NCI-H1105 treated with DMSO at 0.1 percent for 48 hours (cell line): Measurements from ENCODE around the gene CEP128.

Experiments used
- DNase-seq: peaks from one replicate; lab custom pipeline; 2025; lab: John Stamatoyannopoulos, UW

CEP128 gene

DNA sequence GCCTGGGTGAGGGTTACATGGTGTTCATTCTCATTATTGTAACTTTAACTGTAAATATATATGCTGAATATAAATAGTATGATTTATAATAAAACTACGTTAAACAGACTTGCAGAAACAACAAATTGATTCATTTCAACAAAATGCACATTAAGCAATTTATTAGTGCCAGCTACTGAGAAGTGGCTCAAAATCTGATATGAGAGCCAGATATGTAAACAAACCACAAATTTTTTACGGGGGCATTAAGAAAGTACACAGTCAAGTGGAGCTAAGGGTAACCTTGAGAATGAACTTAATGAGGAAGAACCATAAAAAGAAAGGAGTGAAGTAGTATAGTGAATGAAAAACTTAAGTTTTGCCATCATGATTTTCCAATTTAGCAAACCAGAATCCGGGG, 40.3 kb downstream of the CEP128 start:
- no peak for DNase-seq

DNA sequence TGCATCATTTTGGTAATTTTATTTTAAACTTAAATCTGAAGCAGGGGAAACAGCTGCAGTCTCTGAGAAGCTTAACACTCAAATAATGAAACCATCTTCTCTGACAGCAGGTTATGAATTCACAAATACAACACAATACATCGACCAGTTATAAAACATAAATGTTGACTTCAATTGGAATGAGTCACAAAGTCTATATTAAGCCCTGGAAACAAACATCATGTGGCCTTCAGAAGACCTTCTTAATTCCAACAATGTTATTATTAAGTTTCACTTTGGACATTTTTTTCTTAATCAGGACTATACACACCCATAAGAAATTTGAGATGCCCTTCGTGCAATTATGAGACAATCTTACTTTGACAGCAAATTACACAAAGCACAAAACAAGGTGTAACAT, 68.9 kb downstream of the CEP128 start:
- no peak for DNase-seq

DNA sequence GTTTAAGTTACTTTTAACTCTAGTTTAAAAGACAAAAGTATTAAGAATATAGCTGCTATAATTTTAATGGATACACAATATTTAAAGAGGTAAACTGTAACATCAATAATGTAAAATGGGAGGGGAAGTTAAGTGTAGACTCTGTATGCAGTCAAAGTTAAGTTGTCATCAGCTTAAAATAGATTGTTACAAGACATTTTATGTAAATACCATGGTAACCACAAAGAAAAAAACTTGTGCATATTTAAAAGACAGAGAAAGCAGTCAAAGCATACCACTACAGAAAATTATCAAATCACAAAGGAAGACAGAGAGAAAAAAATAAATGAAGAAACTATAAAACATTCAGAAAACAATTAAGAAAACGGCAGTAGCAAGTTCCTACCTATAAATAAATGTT, 73.3 kb downstream of the CEP128 start:
- no peak for DNase-seq

DNA sequence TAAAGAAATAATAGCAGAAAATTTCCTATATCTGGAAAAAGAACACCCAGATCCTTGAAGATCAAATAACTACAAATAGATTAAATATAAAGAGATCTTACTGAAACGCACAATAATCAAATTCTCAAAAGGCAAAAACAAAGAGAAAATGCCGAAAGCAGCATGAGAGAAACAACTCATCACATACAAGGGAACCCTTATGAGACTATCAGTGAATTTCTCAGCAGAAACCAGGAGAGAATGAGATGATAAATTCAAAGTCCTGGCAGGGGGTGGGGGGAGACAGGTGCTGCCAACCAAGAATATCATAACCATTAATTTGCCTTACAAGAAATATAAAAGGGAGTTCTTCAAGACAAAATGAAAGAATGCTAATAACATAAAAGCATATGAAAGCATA, 73.7 kb downstream of the CEP128 start:
- DNase-seq: no peak

DNA sequence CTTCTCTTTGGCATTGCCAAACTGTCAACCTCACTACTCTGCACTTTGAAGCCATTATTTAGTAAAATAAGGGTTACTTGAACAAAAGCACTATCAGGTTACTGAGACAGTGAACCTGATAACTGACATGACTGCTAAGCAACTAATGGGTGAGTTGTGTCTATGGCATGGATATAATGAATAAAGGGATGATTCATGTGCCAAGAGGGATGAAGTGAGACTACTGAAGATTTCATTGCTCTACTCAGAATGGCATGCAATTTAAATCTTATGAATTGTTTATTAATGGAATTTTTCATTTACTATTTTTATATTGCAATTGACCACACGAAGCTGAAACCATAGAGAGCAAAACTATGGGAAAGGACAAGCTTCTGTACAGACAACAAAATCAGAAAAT, 74.4 kb downstream of the CEP128 start:
- DNase-seq: no peak

DNA sequence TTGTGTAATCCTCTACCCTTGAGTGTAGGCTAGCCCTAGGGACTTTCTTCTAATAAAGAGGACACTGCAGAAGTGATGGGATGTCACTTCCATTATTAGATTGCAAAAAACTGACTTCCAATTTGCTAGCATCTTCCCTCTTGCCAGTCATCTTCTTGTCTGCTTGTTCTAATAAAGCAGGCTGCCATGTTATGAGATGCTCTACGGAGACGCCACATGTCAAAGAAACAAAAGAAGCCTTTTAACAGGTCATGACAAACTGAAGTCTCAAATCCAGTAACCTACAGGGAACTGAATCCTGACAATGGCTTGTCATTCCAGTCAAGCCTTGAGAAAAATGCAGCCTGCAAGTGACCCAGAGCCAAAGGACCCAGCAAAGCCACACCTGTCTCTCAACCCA, 76.0 kb downstream of the CEP128 start:
- no peak for DNase-seq

DNA sequence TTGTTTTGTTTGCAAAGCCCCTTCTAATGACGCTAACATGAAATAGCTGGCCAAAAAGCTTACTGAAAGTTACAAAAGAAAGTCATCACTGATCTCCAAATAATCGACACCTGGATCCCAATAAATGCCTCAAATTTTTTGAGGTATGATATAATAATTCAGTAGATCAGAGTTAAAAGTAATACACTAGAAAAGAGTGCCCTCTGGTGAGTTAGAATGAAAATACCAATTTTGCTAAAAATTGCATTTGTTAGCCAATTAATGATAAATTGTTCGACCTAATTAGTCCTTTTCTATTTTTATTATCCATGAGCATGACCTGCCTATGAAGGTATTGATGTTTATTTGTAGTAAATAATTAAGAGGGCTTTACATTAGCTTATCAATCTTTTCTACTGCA, 78.6 kb downstream of the CEP128 start:
- no peak for DNase-seq

DNA sequence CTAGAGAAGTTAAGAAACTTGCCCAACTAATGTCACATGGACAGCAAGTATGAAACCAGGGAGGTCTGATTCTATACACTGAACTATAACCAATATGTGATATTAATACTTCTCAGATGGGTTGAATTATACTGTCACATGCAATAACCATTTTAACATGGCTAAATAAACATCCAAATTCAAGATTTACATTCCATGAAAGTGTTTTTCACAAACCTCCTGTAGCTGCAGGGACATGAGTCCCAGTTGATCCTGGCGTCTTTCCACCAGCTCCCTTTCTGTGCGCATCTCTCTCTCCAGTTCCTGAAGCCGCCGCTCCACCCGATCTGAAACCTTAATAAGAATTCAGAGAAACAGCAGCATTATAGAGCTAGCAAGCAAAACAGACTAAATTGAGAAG, 79.0 kb downstream of the CEP128 start:
- no peak for DNase-seq

DNA sequence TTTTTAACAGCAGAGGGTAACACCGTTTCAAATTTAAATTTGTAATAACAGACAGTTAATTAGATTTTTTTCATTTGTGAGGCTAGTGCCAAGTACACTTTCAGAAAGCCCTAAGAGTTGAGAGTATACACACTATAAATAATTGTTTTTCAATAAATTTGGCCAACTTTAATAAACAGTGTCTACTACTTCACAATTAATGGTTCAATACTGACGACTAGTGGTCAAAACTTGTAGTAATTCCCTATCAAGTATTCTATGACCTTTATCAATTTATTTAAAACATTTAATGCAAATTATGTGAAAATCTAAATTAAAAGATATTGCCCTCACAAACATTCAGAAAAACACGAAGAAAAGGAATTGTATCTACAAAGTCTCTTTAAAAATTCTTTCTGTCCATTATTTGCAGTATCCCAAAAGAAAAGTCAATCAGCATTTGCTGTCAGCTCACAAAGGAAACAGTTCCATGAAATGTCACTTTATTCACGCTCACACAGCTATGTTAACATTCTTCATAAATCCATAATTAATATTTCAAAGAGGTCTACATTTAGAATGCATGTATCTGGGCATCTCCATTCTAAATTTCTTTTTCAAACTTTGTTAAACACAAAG, 91.2 kb downstream of the CEP128 start:
- peak; percentile 38 for DNase-seq

DNA sequence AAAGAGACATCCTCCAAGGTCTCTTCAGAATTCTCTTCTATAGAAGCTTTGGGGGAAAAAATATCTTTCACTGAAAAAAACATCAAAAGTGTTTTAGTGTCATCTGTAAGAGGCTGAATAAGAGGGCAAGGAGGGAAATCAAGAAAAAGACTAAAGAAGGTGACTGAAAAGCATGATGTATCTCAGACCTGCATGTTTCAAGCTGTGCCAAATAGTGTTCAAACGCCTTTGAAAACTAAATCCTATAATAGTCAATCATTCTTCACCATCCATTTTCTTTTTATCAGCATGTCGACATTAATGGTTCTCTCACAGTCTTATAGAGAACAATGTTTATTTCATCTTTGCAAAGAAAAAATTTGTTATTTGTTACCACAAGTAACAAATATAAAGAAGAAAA, 94.5 kb downstream of the CEP128 start:
- DNase-seq: no peak

DNA sequence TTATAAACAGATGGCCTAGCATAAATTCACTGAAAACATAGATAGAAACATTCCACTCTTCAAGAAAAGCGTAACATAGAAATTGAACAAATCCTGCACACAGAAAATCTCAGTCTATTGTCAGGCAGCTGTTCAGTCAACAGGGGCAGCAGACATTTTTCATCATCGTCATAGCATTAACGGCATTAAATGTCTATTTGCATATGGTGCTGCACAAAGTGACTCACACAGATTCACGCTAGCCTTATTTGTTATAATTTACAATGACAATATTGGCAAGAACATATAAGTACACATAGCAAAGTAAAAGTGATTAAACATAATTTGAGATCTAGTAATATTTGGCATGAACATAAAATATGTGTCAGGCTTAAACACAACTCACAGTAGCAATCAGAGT, 95.7 kb downstream of the CEP128 start:
- DNase-seq: no peak

DNA sequence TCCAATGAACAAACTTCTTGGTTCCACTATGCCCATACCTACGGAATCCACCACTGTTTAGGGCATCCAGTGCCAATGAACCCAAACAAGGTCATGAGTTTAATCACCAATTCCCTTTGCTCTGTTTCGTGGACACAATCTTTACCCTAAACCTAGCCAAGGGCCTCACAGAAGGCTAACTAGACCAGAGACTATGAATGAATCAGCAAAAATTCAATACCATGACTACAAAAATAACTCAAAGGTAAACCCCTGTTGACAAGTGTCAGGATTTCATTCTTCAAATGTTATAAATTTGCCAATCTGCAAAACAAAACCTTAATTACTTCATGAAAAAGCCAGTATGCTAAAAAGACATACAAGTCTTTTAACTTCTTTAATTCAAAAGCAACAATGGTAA, 96.7 kb downstream of the CEP128 start:
- no peak for DNase-seq

DNA sequence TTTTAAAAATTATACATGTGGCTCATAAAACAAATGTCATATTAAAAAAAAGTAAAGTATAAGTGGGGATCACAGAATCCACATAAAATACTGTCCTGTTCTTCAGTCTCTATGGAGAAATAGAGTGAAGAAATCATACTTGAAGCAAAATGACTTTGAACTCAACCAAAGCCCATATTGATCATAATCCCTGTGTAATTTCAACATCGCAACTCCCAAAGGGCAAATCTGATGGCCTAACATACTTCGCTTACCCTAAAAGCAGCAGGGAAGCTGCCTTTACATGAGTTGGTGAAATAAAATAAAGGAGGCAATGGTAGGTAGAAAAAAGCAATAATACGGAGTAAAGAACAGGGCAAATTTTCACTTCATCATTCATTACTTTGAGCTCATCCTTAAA, 101.8 kb downstream of the CEP128 start:
- no peak for DNase-seq

DNA sequence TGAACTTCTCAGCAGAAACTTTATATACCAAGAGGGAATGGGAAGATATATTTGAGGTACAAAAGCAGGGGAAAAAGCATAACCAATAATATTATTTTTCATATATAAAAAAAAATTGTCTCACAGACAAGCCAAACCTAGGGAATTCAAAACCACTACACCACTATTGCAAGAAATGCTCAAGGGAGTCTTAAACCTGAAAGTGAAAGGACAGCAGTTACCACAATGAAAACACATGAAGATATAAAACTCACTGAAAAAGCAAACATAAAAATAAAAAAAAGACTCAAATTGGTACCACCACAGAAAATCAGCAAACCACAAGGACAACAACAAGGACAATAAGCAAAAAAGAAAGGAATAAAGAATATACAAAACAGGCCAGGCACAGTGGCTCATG, 131.9 kb downstream of the CEP128 start:
- DNase-seq: no peak

DNA sequence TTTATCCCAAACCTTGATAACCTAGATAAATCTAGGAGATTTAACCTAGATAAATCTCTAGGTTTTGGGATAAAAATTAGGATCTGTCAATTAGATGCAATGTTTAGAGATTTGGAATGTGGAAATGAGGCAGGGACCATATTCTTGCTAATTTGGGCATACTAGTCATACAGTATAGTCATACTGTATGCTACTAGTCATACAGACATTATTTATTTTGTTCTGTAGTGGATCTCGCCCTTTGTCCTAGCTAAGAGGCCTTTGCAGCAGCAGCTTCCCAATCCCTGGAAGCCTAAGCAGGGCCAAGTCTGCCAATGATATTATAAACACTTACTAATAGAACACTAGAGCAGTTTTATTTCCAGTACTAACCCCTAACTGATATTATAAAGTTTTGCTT, 136.4 kb downstream of the CEP128 start:
- DNase-seq: no peak

DNA sequence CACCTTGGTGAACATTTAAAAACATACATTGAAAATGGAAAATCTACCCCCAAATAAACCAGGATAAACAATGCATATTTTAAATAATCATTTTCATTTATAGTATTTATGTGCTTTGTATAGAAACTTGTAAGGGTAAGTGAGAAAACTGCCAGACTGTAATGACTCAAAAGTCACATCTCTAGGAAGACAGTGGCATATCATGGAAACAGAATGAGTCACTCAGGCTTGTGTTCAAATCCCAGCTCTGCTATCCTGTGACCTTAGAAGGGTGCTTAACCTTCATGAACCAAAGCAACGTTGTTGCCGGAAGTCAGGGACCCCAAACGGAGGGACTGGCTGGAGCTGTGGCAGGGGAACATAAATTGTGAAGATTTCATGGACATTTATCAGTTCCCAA, 142.7 kb downstream of the CEP128 start:
- no peak for DNase-seq

DNA sequence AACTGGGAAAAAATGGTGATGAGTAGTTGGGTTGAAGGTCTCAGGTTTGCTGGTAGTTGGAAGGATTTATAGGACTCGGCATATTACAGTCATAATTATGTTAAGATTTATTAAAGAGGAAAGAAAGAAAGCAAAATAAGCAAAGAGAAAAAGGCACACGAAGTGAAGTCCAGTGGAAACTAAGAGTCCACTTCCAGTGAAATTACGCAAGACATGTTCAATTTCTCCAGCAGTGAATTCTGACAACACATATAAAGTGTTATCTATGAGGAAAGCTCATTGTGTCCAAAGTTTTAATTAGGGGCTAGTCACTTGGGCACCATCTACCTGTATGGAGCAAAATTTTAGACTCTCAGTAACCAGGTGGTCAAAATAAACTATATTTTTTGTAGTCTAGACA, 143.3 kb downstream of the CEP128 start:
- no peak for DNase-seq

DNA sequence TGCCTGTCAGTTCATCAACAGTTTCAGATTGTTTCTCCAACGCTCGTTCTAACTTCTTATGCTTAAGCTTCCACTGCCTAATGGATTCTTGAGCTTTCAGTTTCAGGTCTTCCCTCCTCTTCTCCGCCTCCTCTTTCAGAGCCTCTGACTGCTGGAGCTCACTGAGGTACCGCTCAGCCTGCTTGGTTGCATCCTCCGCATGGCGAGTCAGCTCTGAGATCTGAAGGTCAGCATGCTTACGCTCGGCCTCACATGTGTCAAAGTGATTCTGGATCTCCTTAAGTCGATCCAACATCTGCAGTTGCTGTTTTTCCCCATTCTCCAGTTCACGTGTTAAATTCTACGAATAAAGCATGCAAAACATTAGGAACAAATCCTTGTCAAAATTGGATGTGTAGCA, 148.8 kb downstream of the CEP128 start:
- DNase-seq: no peak

DNA sequence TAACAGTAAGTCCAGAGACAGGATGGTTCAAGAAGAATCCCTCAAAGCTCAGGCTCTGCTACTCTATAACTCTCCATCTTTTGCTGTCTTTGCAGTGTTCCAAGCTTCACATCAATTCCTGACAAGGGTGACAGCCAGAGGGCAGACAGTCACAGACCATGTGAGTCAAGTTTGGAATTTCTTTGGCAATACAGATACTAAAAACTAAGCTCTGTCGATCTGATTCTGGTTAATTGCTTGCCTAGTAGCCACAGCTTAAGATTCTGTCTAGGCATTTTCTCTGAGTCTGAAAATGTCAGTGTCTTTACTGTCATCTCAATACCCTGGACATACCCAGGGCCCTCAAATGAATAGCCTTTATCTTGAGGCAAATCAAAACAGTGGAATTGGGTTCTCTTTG, 153.7 kb downstream of the CEP128 start:
- DNase-seq: no peak

DNA sequence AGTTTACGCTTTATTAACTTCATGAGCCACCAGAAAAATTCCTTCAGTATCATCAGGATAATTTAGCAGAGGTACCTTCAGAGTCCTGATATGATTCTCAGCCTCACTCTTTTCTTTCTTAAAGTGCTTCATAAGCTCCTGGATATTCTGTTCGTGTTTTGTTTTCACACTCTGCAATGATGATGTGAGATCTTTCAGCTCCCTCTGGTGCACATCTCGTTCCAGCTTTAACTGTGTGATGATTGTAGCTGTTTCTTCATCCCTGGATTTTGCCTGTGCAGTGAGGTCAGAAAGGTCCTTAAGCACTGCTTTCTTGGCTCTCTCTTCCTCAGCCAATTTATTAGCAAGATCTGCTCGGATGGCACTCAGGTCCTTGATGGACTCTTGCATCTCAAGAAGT, 156.7 kb downstream of the CEP128 start:
- no peak for DNase-seq

DNA sequence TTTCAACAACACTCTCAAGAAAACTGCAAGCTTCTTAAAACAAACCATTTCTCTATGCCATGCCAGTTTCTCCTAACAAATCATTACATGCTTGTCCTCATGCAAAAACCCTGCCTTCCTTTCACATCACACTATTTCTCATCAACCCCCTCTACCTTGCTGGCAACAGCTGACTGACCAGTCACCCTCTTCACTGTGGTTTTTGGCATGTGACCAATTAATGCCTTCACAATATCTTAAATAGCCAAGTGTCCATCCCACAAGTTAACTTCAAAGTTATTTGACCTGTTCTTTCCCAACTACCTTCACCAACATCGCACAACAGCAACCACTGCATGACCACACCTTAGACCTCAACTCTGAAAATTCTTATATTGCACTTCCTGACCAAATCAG, 159.6 kb downstream of the CEP128 start:
- DNase-seq: no peak

DNA sequence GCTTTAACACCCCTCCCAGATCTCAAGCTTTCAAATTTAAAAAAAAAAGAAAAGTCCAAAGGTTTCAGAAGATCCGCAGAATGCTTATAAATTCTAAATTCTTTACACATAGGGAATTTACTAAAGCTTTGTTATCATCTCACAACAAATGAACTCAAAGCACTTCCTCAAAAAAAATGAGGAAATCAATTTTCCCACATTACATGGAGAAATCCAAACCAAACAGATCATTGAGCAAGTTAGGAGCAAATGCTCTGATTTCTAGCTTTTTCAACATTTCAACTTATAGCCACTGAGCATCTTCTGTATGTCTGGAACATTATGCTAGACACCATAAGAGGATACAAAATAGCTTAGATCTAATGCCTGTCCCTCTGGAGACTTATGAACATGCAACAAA, 161.0 kb downstream of the CEP128 start:
- DNase-seq: no peak

DNA sequence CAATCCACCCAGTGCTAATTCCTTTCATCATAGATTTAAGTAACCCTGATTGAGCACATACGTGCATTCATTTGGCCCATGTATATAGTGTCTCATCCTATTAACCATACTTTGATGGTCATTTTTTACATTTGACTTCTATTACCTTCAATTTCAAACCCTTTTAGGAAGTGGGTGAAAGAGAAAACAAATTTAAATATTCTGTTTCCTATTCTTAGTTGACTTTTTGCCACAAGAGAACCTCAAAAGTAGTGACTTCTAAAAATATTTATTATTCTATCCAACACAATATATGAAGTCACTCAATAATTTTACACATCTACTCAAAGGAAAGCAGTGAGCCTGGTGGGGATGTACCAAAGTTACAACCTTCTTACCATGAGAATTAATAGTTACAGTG, 164.9 kb downstream of the CEP128 start:
- DNase-seq: no peak

DNA sequence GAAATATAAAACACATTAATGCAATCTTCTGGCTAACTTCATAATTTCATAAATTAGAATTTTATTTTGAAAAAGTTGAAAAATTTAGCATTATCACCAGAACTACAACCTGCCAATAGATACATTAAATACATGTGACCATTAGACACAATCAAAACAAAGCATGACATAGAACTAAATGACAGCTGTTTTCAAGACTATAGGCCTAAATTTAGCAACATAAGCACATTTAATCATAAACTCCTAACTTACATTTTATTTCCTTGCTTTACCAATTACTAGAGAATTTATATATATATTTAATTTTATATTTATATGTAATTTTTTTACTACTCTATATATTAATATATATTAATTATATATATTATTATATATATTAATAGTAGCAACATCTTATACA, 165.4 kb downstream of the CEP128 start:
- DNase-seq: no peak

DNA sequence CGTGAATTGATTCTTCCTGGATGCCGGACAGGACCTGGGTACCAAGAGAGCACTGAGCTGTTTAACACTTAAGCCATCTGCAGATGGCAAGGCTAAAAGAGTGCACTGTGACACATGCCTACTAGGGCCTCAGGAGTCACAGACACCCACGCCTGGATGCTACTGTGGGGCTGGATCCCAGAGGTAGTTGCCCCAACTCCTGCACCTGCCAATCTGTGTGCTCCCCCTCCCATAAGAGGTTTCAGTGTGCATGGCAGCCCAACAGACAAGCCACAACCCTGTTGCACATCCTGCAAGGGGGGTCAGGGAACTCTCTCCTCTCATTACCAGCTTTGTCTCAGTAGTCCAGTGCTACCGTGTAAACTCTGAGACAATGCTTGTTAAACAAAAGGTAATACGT, 169.0 kb downstream of the CEP128 start:
- DNase-seq: no peak
